Endothelial cell of umbilical vein (primary cell): ENCODE results near the gene SFTA2. TPM values are rescaled to one million over a fixed set of nuclear protein-coding genes. Genes with fewer than 3 reads are reported as not detected.

Experiments used
- BruUV-seq: library from RNA; stranded (reverse); fragments of 400-500 nt; replicated peaks from 2 replicates; lab custom pipeline; 2021; lab: Mats Ljungman, UMichigan
- CTCF ChIA-PET: fragments of 300-600, 350-600 bp; sonication (Branson Sonifier 250); formaldehyde crosslinking; loops from one replicate; lab custom pipeline; 2021; ENCODE audit warnings: antibody characterized with exemption, inconsistent platforms; lab: Charles Lee
- POLR2A ChIA-PET: fragments of 300-600, 350-600 bp; sonication (Branson Sonifier 250); formaldehyde crosslinking; loops from one replicate; lab custom pipeline; 2021; ENCODE audit warnings: antibody characterized with exemption, inconsistent platforms; lab: Charles Lee
- DNase-seq: peaks from one replicate; pipeline ENCODE4 v3.0.0-alpha.2; 2011; ENCODE audit warnings: low read depth, low spot score
- FAIRE-seq: peaks from 2 replicates; lab custom pipeline; 2011; peaks lifted over from hg19 to GRCh38; lab: Jason Lieb, UNC
- H2AFZ ChIP-seq: 2 replicates; pipeline ENCODE4 v1.6.0; 2012; ENCODE audit warnings: low read depth, low read length, control low read depth, inconsistent platforms
- H3K27ac ChIP-seq: 2 replicates; pipeline ENCODE4 v1.5.1; 2011; ENCODE audit warnings: low read depth, mild to moderate bottlenecking, control low read depth, low read length, moderate library complexity; ENCODE audit not compliant: insufficient read depth
- H3K27me3 ChIP-seq, 2 experiments: 2 replicates each; pipeline versions ENCODE4 v1.6.0 to v1.6.1; 2011; ENCODE audit warnings: low read length in 2 of 2, mixed read lengths in 1 of 2; ENCODE audit not compliant: control insufficient read depth in 2 of 2, insufficient read depth in 2 of 2
- H3K36me3 ChIP-seq, 2 experiments: 2 replicates in 1 of 2; 3 replicates in 1 of 2; pipeline ENCODE4 v1.5.1; 2011; ENCODE audit warnings: low read length in 2 of 2, mild to moderate bottlenecking in 1 of 2, moderate library complexity in 1 of 2; ENCODE audit not compliant: control insufficient read depth in 2 of 2, insufficient read depth in 2 of 2; ENCODE audit errors: extremely low read depth in 1 of 2
- H3K4me1 ChIP-seq: 3 replicates; pipeline ENCODE4 v1.5.1; 2011; ENCODE audit warnings: mild to moderate bottlenecking, low read length; ENCODE audit not compliant: control insufficient read depth, insufficient read depth; ENCODE audit errors: extremely low read depth
- H3K4me2 ChIP-seq: 2 replicates; pipeline ENCODE4 v1.6.1; 2011; ENCODE audit warnings: low read length, control low read depth, mixed read lengths; ENCODE audit not compliant: insufficient read depth
- H3K4me3 ChIP-seq, 3 experiments: fragments of 200-600 bp in 1 of 3; sonication (generic), shearing (Covaris generic) in 1 of 3; replicated peaks in 1 of 3; 2 replicates each; pipeline ENCODE4 v1.5.1; 2011 to 2016; ENCODE audit warnings: control low read depth in 3 of 3, low read length in 3 of 3, mild to moderate bottlenecking in 2 of 3, inconsistent platforms in 1 of 3, low read depth in 1 of 3, moderate library complexity in 1 of 3; ENCODE audit not compliant: insufficient read depth in 1 of 3
- H3K79me2 ChIP-seq: 2 replicates; pipeline ENCODE4 v1.6.0; 2012; ENCODE audit warnings: low read length, inconsistent platforms; ENCODE audit not compliant: control insufficient read depth, insufficient read depth
- H3K9ac ChIP-seq: replicated peaks from 2 replicates; pipeline ENCODE3; 2011; ENCODE audit warnings: low read length, control low read depth; ENCODE audit not compliant: insufficient read depth; ENCODE audit errors: extremely low read depth
- H3K9me1 ChIP-seq: replicated peaks from 3 replicates; pipeline ENCODE4 v1.6.0; 2011; ENCODE audit warnings: mild to moderate bottlenecking, low read length; ENCODE audit not compliant: control insufficient read depth, insufficient read depth; ENCODE audit errors: extremely low read depth
- H3K9me3 ChIP-seq: replicated peaks from 2 replicates; pipeline ENCODE4 v1.5.1; 2012; ENCODE audit warnings: low read length, inconsistent platforms; ENCODE audit not compliant: control insufficient read depth, insufficient read depth
- H4K20me1 ChIP-seq: replicated peaks from 2 replicates; pipeline ENCODE3; 2011; ENCODE audit warnings: mild to moderate bottlenecking, low read length; ENCODE audit not compliant: control insufficient read depth, insufficient read depth; ENCODE audit errors: extremely low read depth
- EZH2 ChIP-seq: IDR thresholded peaks from 2 replicates; pipeline ENCODE4 v1.6.1; 2012; ENCODE audit warnings: borderline replicate concordance, low read depth, mild to moderate bottlenecking, moderate library complexity, low read length, inconsistent platforms; ENCODE audit not compliant: severe bottlenecking
- FOS ChIP-seq: IDR thresholded peaks from 2 replicates; pipeline ENCODE4 v1.6.1; 2011; ENCODE audit warnings: mild to moderate bottlenecking, low read length, moderate library complexity, borderline replicate concordance; ENCODE audit not compliant: insufficient read depth
- GATA2 ChIP-seq: IDR thresholded peaks from 2 replicates; pipeline ENCODE4 v1.7.0; 2011; ENCODE audit warnings: low read depth, mild to moderate bottlenecking, moderate library complexity, mixed read lengths, low read length; ENCODE audit not compliant: insufficient read length, insufficient read depth
- JUN ChIP-seq: IDR thresholded peaks from 2 replicates; pipeline ENCODE4 v1.6.1; 2011; ENCODE audit warnings: borderline replicate concordance, low read depth; ENCODE audit not compliant: insufficient read length, insufficient read depth
- MYC ChIP-seq: IDR thresholded peaks from one replicate; pipeline ENCODE4 v1.6.1; 2011; ENCODE audit warnings: mild to moderate bottlenecking, low read depth, low read length
- POLR2A ChIP-seq: IDR thresholded peaks from 2 replicates; pipeline ENCODE4 v1.6.1; 2012; ENCODE audit warnings: low read depth, mild to moderate bottlenecking, control low read depth, low read length
- POLR2AphosphoS5 ChIP-seq: IDR thresholded peaks from 2 replicates; pipeline ENCODE4 v1.6.1; 2012; ENCODE audit warnings: low read depth, mild to moderate bottlenecking, control low read depth, low read length, moderate library complexity; ENCODE audit not compliant: insufficient read depth
- dilution Hi-C: fragments of 300-500 bp; cut with MboI; formaldehyde crosslinking; loops from one replicate; pipeline ENCODE4 v1.15.0; 2019; ENCODE audit warnings: low sequenced_read_pairs; ENCODE audit not compliant: extremely low pct_ligation_motif_present
- intact Hi-C: fragments of 100-400 bp; cut with micrococcal nuclease; formaldehyde crosslinking; loops from one replicate; pipeline ENCODE4 v1.10.0; 2022
- microRNA-seq: library from miRNA; unstranded; fragments of <30 nt; microRNA quantifications from one replicate; pipeline ENCODE4 v1.2.0, GENCODE V29; 2021; ENCODE audit warnings: borderline number of aligned reads, borderline replicate concordance
- polyA plus RNA-seq, 4 experiments: library from polyadenylated mRNA; depleted of rRNA in 3 of 4; stranded (reverse) in 3 of 4; unstranded in 1 of 4; fragments of >200 nt; gene quantifications; 2 replicates each; pipeline versions ENCODE4 v1.2.1 to v1.2.3, GENCODE V29; 2011 to 2012; ENCODE audit warnings: missing spikeins in 1 of 4
- small RNA-seq: library from RNA; depleted of rRNA; stranded (forward); fragments of <200 nt; gene quantifications from one replicate; pipeline ENCODE3, GENCODE V24; 2012; ENCODE audit warnings: low replicate concordance, low read depth; ENCODE audit not compliant: insufficient read depth, insufficient read length
- total RNA-seq: library from RNA; stranded (reverse); gene quantifications from 2 replicates; pipeline ENCODE4 v1.2.3, GENCODE V29; 2021
- TF ChIP-seq, protein P1 (sequence below), 2 donors: IDR thresholded peaks; 1 replicate in 1 of 2; 2 replicates in 1 of 2; pipeline ENCODE4 v1.5.1; 2011; ENCODE audit warnings: low read length in 2 of 2, mild to moderate bottlenecking in 2 of 2, moderate library complexity in 2 of 2, control low read depth in 1 of 2, inconsistent platforms in 1 of 2, low read depth in 1 of 2; ENCODE audit not compliant: insufficient read depth in 1 of 2; ENCODE audit errors: extremely low read depth in 1 of 2
- TF ChIP-seq, protein P2 (sequence below): IDR thresholded peaks from 2 replicates; pipeline ENCODE4 v1.6.1; 2011; ENCODE audit not compliant: insufficient read depth, insufficient read length

Gene SFTA2
- total and polyA plus RNA-seq, 2 donors (not counting 3 experiments of a cell fraction or from before 2014, with no cell fraction given), result not detected

DNA sequence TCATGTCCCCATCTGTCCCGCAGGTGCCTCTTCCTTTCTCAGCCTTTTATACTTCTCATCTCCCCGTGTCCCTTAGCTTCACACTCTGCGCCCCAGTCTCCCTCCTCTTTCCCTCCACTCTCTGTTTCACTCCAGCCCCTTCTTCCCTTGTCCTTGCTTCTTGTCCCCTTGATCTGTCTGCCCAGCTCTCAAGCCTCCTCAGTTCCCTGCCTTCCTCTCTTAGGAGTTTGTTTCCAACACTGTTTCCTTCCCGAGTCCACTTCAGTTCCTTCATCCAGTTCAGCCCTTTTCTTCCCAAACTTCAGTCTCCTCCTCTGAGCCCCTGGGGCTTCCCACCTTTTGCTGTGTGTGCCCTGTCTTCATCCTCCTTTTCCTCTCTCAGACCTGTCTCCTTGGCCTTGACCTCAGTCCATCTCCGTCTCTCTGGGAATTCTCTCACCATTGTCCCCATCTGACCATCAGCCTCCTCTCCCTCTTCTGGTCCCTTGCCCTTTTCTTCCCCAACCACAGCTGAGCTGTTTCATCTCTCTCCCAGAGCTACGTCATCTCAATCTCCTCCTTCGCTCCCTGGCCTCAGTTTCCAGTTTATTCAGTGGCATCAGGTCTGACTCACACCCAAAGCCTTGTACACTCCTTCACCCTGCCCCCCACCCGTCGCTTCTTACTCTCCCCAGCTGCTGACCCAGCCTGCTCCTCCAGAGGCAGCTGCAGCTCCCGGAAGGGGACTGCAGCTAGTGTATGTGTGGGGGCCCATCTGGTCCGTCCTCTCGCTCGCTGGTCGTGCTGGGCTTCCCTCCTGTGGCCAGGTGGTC, 50.4 kb downstream of the SFTA2 start:
- Histone ChIP-seq H3K4me1 (peaks cover 12% of the 10 kb centered on the region), H4K20me1 (no peaks in the 10 kb centered on the region), H3K27ac (no peak overlapping the region), H3K36me3 (no peaks in the 10 kb centered on the region), H3K9me3 (no peaks in the 10 kb centered on the region), H3K9ac (no peak overlapping the region), H3K79me2 (no peaks in the 10 kb centered on the region), H2AFZ (no peak overlapping the region), H3K4me2 (no peak overlapping the region), H3K27me3 (peaks cover 0 to 2% of the 10 kb centered on the region in 2 experiments), H3K4me3 (no peak overlapping the region), H3K9me1 (no peaks in the 10 kb centered on the region)
- TF ChIP-seq, protein P1, sequence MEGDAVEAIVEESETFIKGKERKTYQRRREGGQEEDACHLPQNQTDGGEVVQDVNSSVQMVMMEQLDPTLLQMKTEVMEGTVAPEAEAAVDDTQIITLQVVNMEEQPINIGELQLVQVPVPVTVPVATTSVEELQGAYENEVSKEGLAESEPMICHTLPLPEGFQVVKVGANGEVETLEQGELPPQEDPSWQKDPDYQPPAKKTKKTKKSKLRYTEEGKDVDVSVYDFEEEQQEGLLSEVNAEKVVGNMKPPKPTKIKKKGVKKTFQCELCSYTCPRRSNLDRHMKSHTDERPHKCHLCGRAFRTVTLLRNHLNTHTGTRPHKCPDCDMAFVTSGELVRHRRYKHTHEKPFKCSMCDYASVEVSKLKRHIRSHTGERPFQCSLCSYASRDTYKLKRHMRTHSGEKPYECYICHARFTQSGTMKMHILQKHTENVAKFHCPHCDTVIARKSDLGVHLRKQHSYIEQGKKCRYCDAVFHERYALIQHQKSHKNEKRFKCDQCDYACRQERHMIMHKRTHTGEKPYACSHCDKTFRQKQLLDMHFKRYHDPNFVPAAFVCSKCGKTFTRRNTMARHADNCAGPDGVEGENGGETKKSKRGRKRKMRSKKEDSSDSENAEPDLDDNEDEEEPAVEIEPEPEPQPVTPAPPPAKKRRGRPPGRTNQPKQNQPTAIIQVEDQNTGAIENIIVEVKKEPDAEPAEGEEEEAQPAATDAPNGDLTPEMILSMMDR (IDR thresholded peaks at IDR 0.05; ENCODE audit: extremely low read depth in 1 of 2, insufficient read depth in 1 of 2, low read depth in 1 of 2, low read length in 2 of 2), result no peak
- no peak for TF ChIP-seq EZH2
- TF ChIP-seq POLR2A, result no peak
- TF ChIP-seq FOS, result no peak
- TF ChIP-seq, protein P2, sequence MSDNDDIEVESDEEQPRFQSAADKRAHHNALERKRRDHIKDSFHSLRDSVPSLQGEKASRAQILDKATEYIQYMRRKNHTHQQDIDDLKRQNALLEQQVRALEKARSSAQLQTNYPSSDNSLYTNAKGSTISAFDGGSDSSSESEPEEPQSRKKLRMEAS, result no peak
- no peak for TF ChIP-seq GATA2
- TF ChIP-seq POLR2AphosphoS5, result no peak
- TF ChIP-seq MYC, result no peak
- TF ChIP-seq JUN, result no peak
- no peak for DNase-seq
- no TSS peak for BruUV-seq
- FAIRE-seq, result no peak
- CTCF ChIA-PET, result interaction anchor here (0.8 to 7.0 kb wide), 6 partner anchors 31 to 205 kb away, joined by 3 to 36 read pairs (median 3); no protein-coding TSS in a partner anchor
- POLR2A ChIA-PET, result no interaction called here
- dilution Hi-C loops, result loop anchor here (25.0 kb wide), 1 partner anchor 144 kb away; the partner anchor contains the start of genes FLOT1 and IER3
- intact Hi-C loops, result no loop called here

Small RNA genes within 50 kb of the gene (microRNA-seq; reads per million reads assigned to microRNA genes)
- not detected for gene MIR4640

Small RNA genes within 50 kb of the gene (small RNA-seq; reads per million reads assigned to genes)
- gene RF00019, result not detected

Other genes with a start within 250 kb of the SFTA2 start
- gene PPP1R18, start 245.5 kb downstream of the SFTA2 start, total RNA-seq, result 129 and 136 TPM in 2 replicates
- 167 and 173 TPM in 2 replicates for gene PPP1R18, start 245.5 kb downstream of the SFTA2 start, polyA plus RNA-seq
- 28.5 and 32.2 TPM in 2 replicates for gene NRM, start 241.2 kb downstream of the SFTA2 start, total RNA-seq
- 33.8 and 36.7 TPM in 2 replicates for gene NRM, start 241.2 kb downstream of the SFTA2 start, polyA plus RNA-seq
- gene MDC1, start 214.9 kb downstream of the SFTA2 start, total RNA-seq, result 42.3 and 43.6 TPM in 2 replicates
- 15.6 and 16.8 TPM in 2 replicates for gene MDC1, start 214.9 kb downstream of the SFTA2 start, polyA plus RNA-seq
- gene TUBB, start 211.8 kb downstream of the SFTA2 start, total RNA-seq, result 1,243 and 1,276 TPM in 2 replicates
- 1,408 and 1,437 TPM in 2 replicates for gene TUBB, start 211.8 kb downstream of the SFTA2 start, polyA plus RNA-seq
- gene FLOT1, start 189.5 kb downstream of the SFTA2 start, total RNA-seq, result 141 and 145 TPM in 2 replicates
- gene FLOT1, start 189.5 kb downstream of the SFTA2 start, polyA plus RNA-seq, result 146 and 154 TPM in 2 replicates
- 163 and 170 TPM in 2 replicates for gene IER3, start 187.6 kb downstream of the SFTA2 start, total RNA-seq
- 344 and 468 TPM in 2 replicates for gene IER3, start 187.6 kb downstream of the SFTA2 start, polyA plus RNA-seq
- gene DDR1, start 47.7 kb downstream of the SFTA2 start, total RNA-seq, result 17.7 and 22.9 TPM in 2 replicates
- 8.8 and 10.6 TPM in 2 replicates for gene DDR1, start 47.7 kb downstream of the SFTA2 start, polyA plus RNA-seq
- gene GTF2H4, start 24.0 kb downstream of the SFTA2 start, total RNA-seq, result 51.0 and 52.6 TPM in 2 replicates
- gene GTF2H4, start 24.0 kb downstream of the SFTA2 start, polyA plus RNA-seq, result 40.5 and 40.8 TPM in 2 replicates
- 32.5 and 34.3 TPM in 2 replicates for gene VARS2, start 17.9 kb downstream of the SFTA2 start, total RNA-seq
- gene VARS2, start 17.9 kb downstream of the SFTA2 start, polyA plus RNA-seq, result 17.8 TPM in 2 replicates
- not detected in 2 replicates for gene MUCL3, start 8.8 kb upstream of the SFTA2 start, total RNA-seq
- not detected in 2 replicates for gene MUCL3, start 8.8 kb upstream of the SFTA2 start, polyA plus RNA-seq
- gene MUC21, start 51.5 kb upstream of the SFTA2 start, total RNA-seq, result not detected in 2 replicates
- not detected in 2 replicates for gene MUC21, start 51.5 kb upstream of the SFTA2 start, polyA plus RNA-seq
- not detected in 2 replicates for gene MUC22, start 78.3 kb upstream of the SFTA2 start, total RNA-seq
- not detected in 2 replicates for gene MUC22, start 78.3 kb upstream of the SFTA2 start, polyA plus RNA-seq
- gene C6orf15, start 180.4 kb upstream of the SFTA2 start, total RNA-seq, result not detected in 2 replicates
- gene C6orf15, start 180.4 kb upstream of the SFTA2 start, polyA plus RNA-seq, result not detected in 2 replicates
- gene PSORS1C1, start 182.6 kb upstream of the SFTA2 start, total RNA-seq, result 9.2 and 13.2 TPM in 2 replicates
- 1.1 TPM in 2 replicates for gene PSORS1C1, start 182.6 kb upstream of the SFTA2 start, polyA plus RNA-seq
- not detected in 2 replicates for gene CDSN, start 188.3 kb upstream of the SFTA2 start, total RNA-seq
- 0.03 TPM in 1 of 2 replicates, not detected in the other for gene CDSN, start 188.3 kb upstream of the SFTA2 start, polyA plus RNA-seq
- gene PSORS1C2, start 206.9 kb upstream of the SFTA2 start, total RNA-seq, result not detected in 2 replicates
- gene PSORS1C2, start 206.9 kb upstream of the SFTA2 start, polyA plus RNA-seq, result not detected in 2 replicates
- gene CCHCR1, start 225.6 kb upstream of the SFTA2 start, total RNA-seq, result 22.9 and 23.2 TPM in 2 replicates
- 12.0 and 12.8 TPM in 2 replicates for gene CCHCR1, start 225.6 kb upstream of the SFTA2 start, polyA plus RNA-seq
- gene TCF19, start 226.4 kb upstream of the SFTA2 start, total RNA-seq, result 28.0 and 31.7 TPM in 2 replicates
- 13.9 and 14.5 TPM in 2 replicates for gene TCF19, start 226.4 kb upstream of the SFTA2 start, polyA plus RNA-seq
- gene POU5F1, start 238.5 kb upstream of the SFTA2 start, total RNA-seq, result not detected in 2 replicates
- gene POU5F1, start 238.5 kb upstream of the SFTA2 start, polyA plus RNA-seq, result 0.63 and 0.94 TPM in 2 replicates